GM21737 (cell line): ENCODE results near the gene WWTR1.

ENCODE experiments used
- ATAC-seq: cut with Tn5 transposase; IDR thresholded peaks from one replicate; pipeline ENCODE4 v1.9.1; 2021; ENCODE audit warnings: mild to moderate bottlenecking, moderate library complexity; ENCODE audit not compliant: unreplicated experiment

WWTR1 gene

GRCh38 chr3:149571381-149571780 is 86.4 kb downstream of the WWTR1 start:
- no peak for ATAC-seq

- no peak for ATAC-seq
Measured at GRCh38 chr3:149570016-149570415, 87.8 kb downstream of the WWTR1 start.

- ATAC-seq = no peak
Measured at GRCh38 chr3:149567381-149567780, 90.4 kb downstream of the WWTR1 start.

- ATAC-seq = no peak
Measured at GRCh38 chr3:149566292-149566975, 91.4 kb downstream of the WWTR1 start.

- no peak for ATAC-seq
Measured at GRCh38 chr3:149564079-149564478, 93.7 kb downstream of the WWTR1 start.

GRCh38 chr3:149563114-149563513 is 94.7 kb downstream of the WWTR1 start:
- no peak for ATAC-seq

GRCh38 chr3:149560617-149561016 is 97.2 kb downstream of the WWTR1 start:
- ATAC-seq = no peak

- no peak for ATAC-seq
Measured at GRCh38 chr3:149560001-149560400, 97.8 kb downstream of the WWTR1 start.

- no peak for ATAC-seq
Measured at GRCh38 chr3:149559525-149559924, 98.3 kb downstream of the WWTR1 start.

GRCh38 chr3:149555927-149556326 is 101.9 kb downstream of the WWTR1 start:
- no peak for ATAC-seq

- ATAC-seq = no peak
Measured at GRCh38 chr3:149554826-149555225, 103.0 kb downstream of the WWTR1 start.

- no peak for ATAC-seq
Measured at GRCh38 chr3:149553781-149554451, 103.9 kb downstream of the WWTR1 start.

GRCh38 chr3:149552700-149553099 is 105.1 kb downstream of the WWTR1 start:
- ATAC-seq = no peak

- no peak for ATAC-seq
Measured at GRCh38 chr3:149551500-149551899, 106.3 kb downstream of the WWTR1 start.

- ATAC-seq = no peak
Measured at GRCh38 chr3:149548669-149549065, 109.2 kb downstream of the WWTR1 start.

- ATAC-seq = no peak
Measured at GRCh38 chr3:149547954-149548668, 109.7 kb downstream of the WWTR1 start.

- no peak for ATAC-seq
Measured at GRCh38 chr3:149547413-149547812, 110.4 kb downstream of the WWTR1 start.

GRCh38 chr3:149545049-149545448 is 112.8 kb downstream of the WWTR1 start:
- no peak for ATAC-seq

GRCh38 chr3:149542375-149543312 is 115.2 kb downstream of the WWTR1 start:
- ATAC-seq = no peak

- ATAC-seq = no peak
Measured at GRCh38 chr3:149541091-149541491, 116.7 kb downstream of the WWTR1 start.

- ATAC-seq = no peak
Measured at GRCh38 chr3:149538371-149538770, 119.5 kb downstream of the WWTR1 start.
